ELF-1 (cell line): ENCODE results near the gene CYS1.
"Not testable (repeated sequence)": the region's sequence is repeated elsewhere in the genome, so short reads cannot be mapped to it uniquely, and the experiment has no call there.

Experiments used
- DNase-seq: peaks from one replicate; pipeline ENCODE4 v3.0.0-alpha.2; 2016; ENCODE audit warnings: low read depth, low spot score

CYS1 gene

GRCh38 chr2:10031886-10032745 lies 48.1 kb downstream of the CYS1 start:
- DNase-seq, result no peak

- not testable (repeated sequence) for DNase-seq
Observed at GRCh38 chr2:10030798-10031197, 49.4 kb downstream of the CYS1 start.

GRCh38 chr2:10030311-10030736 lies 49.9 kb downstream of the CYS1 start:
- peak; percentile 39 for DNase-seq

- DNase-seq, result no peak
Observed at GRCh38 chr2:10029875-10030223, 50.4 kb downstream of the CYS1 start.

GRCh38 chr2:10028988-10029874 lies 51.0 kb downstream of the CYS1 start:
- peak; percentile 85 for DNase-seq

- peak; percentile 93 for DNase-seq
Observed at GRCh38 chr2:10028407-10028987, 51.7 kb downstream of the CYS1 start.

GRCh38 chr2:10027660-10028330 lies 52.4 kb downstream of the CYS1 start:
- no peak for DNase-seq

GRCh38 chr2:10026940-10027569 lies 53.2 kb downstream of the CYS1 start:
- no peak for DNase-seq

GRCh38 chr2:10022966-10023662 lies 57.1 kb downstream of the CYS1 start:
- DNase-seq, result no peak

- no peak for DNase-seq
Observed at GRCh38 chr2:10022445-10022844, 57.8 kb downstream of the CYS1 start.

GRCh38 chr2:10022041-10022421 lies 58.2 kb downstream of the CYS1 start:
- DNase-seq, result no peak

- DNase-seq, result no peak
Observed at GRCh38 chr2:10019602-10020400, 60.4 kb downstream of the CYS1 start.

GRCh38 chr2:10019174-10019573 lies 61.0 kb downstream of the CYS1 start:
- no peak for DNase-seq

- no peak for DNase-seq
Observed at GRCh38 chr2:10017313-10017941, 62.8 kb downstream of the CYS1 start.

GRCh38 chr2:10016802-10017258 lies 63.4 kb downstream of the CYS1 start:
- no peak for DNase-seq

- no peak for DNase-seq
Observed at GRCh38 chr2:10016001-10016801, 64.0 kb downstream of the CYS1 start.

- not testable (repeated sequence) for DNase-seq
Observed at GRCh38 chr2:10015376-10015989, 64.7 kb downstream of the CYS1 start.
